ENCODE measurements around the gene FAM89A.

Gene FAM89A

DNA sequence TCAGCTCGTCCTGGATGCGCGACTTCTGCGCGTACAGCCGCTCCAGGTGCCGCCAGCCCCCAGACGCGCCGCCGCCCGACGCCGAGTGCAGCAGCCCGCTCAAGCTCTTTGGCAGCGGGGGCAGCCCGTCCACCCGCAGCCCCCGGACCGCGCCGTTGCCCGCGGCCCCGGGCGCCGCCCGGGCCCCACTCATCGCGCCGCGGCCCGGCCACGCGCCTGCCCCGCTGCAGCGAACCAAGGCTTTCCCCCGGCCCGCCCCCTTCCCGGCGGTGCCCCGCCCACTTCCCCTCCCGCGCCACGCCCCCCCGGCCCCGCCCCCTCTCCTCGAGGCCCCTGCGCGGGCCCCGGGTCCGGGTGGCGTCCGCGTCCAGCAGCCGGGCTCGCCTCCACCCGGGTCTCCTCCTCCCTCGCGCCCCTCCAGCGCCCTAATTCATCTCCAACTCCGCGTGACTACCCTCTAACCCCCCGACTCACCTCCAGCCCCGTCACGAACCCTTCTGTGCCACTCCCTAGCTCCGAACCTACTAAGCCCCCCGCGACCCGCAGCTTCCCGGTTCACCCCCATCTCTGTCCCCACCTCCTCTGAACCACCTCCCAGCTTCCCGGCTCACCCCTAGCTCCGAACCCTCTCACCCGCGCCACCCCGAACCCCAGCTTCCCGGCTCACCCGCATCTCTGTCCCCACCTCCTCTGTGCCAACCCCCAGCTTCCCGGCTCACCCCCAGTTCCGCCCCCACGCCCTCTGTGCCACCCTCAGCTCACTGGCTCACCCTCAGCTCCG is at the start of gene FAM89A:
FAM89A (minus strand) TSS at position 236 of the 781 bp plus-strand sequence; CDS start at position 193, 43 bp downstream.
- peak; percentile 85 for DNase-seq

DNA sequence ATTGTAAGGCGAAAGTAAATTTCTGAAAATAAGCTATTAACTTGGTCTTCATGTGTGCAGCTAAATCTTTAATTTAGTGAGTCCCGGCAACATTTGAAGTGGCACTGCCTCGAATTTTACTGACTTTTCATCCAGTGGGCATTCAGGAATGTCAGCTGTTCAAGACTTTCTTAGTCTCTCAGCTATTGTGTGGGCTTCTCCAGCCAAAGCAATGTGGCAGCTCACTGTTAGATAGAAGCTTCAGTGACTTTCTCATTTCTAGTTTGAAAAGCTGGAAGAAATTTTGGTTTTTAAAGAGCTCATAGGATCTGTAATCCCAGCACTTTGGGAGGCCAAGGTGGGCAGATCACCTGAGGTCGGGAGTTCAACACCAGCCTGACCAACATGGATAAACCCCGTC is 44.3 kb upstream of the FAM89A start:
- no peak for DNase-seq

DNA sequence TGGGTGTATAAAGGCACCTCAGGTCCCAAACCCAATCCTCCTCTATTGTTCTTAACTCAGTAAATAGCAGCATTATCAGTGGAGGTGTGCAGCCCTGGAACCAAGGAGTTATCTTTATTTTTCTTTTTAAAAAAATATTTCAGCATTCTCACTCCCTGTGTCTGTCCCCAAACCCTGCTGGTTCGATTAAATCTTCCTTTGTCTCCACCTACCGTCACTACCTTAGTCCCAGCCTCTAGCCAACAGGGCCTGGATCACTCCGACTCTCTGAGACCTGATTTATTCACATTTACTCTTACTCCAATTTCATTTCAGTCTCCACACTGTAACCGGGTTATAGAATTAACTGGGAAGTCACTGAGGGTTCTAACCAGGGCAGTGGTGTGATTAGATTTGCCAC is 39.1 kb upstream of the FAM89A start:
- DNase-seq = no peak

DNA sequence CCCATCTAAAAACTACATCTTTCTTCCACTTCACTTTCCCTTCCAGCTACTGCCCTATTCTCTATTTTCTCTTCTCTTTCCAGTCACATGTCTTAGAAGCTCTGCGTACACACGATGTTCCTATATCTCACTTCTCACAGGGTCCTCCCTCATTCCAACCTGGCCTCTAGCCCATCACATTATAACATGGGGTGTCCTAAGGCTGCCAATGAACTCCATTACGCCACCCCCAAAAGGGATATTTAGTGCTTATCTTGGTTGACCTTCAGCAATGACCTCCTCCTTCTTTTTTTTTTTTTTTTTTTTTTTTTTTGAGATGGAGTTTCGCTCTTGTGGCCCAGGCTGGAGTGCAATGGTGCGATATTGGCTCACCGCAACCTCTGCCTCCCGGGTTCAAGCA is 38.2 kb upstream of the FAM89A start:
- DNase-seq = no peak

DNA sequence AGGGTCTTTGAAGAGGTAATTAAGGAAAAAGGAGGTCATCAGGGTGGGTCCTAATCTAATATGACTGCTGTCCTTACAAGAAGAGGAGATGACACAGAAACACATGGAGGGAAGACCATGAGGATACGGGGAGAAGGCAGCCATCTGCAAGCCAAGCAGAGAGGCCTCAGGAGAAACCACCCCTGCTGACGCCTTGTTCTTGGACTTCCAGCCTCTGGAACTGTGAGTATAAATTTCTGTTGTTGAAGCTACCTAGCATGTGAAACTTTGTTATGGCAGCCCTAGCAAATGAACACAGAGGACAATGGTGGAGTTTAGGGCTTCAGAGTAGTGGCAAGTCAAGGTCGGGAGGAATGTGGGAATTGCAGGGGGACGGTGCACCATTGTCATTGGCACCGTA is 36.7 kb upstream of the FAM89A start:
- DNase-seq = no peak

DNA sequence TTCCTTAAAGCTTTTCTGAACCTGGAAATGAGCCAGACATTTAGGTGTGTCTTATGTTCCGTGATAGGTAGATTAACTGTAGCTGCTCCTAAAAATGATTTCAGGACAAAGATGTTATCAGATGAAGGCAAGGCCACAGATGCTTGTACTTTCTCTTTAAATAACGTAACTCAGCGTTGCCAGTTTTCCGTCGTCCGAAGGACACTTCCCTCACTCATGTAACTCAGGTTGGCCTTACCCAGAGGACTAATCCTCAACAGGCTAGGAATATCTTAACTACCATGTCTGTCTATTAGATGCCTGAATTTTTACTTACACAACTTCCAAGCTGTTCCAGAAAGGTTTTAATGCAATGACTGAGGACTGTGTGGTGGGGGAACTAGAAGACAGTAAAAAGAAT is 35.4 kb upstream of the FAM89A start:
- no peak for DNase-seq

DNA sequence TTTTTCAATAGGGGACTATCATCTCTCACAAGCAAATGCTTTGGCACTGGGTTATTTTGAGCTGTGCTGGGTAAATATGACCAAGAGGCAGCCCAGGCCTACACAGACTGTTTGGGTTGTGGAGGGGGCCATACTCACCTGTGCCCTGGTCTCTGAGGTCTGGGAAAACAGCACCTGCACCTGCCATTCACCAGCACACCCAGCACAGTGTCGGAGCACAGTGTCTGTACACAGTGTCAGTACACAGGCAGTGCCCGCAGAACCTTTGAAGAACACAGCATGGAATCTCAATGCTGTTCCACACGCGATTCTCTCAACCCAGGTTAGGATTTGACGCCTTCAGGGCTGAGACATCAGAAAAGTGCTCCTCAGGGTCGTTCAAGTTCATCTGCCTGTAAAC is 35.0 kb upstream of the FAM89A start:
- no peak for DNase-seq

DNA sequence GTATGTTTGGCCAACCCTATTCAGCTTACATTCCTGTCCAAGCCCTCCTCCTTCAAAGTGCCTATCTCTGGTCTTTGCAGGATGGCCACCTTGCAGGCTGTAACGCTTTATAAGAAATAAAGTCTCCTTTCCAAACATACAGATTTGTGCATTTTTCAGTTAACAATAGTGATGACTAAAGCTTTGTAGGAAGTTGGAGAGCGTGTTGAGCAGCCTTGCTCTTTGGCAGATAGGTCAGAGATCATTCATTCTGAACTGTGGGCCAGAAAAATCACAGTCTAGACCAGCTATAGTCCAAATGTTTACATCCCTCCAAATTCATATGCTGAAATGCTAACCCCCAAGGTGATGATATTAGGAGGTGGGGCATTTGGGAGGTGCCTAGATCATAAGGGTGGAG is 34.0 kb upstream of the FAM89A start:
- no peak for DNase-seq

DNA sequence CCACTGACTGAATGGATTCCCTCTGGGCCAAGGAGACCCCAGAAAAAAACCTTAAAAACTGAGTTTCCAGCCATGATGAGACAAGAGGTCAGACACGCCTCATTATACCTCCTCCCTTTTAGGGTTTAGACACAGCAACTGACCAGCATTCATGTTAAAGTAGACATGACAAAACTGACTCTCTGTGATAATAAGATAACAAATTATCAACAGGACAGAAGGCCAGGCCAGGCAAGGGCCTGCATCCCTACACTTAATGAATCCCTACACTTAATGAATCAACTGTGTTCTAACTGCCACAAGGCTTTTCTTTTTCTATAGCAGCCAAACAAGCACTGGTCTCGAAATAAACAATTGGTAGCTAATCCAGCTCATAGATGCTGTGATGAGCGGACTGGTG is 33.3 kb upstream of the FAM89A start:
- no peak for DNase-seq

DNA sequence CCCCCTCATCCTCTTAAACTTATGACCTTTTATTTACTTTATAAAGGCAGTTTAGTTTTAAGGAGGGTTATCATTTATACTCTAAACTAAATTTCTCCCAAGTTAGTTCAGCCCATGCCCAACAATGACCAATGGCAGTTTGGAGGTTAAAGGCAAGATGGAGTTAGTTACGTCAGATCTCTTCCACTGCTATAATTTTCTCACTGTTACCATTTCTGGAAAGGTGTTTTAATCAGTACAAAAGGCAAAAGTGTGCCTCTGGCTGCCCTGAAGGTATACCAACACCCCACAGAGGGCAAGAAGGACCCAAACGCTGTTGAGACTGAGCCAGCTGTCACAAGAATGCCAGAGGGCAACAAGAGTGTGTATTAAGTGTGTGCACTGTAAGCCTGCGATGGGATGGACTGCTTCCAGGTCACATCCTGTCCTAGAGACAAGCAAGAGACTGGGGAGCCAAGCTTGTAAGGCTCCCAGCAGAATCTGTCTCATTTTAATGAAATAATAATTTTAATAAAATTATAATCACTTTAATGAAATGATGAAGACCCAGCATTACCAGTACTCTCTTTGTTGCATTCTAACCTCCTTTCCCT is 32.5 kb upstream of the FAM89A start:
- DNase-seq = no peak

DNA sequence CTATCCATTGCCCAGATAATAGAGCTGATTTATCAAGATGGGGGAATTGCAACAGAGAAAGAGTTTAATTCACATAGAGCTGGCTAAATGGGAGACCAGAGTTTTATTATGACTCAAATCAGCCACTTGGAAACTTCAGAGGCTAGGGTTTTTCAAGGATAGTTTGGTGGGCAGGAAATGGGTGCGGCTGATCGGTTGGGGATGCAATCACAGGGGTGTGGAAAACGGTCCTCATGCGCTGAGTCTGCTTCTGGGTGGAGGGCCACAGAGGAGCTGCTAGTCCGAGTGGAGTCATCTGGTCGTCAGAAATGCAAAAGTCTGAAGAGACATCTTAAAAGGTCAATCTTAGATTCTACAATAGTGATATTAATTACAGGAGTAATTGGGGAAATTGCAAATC is 32.0 kb upstream of the FAM89A start:
- DNase-seq = no peak

DNA sequence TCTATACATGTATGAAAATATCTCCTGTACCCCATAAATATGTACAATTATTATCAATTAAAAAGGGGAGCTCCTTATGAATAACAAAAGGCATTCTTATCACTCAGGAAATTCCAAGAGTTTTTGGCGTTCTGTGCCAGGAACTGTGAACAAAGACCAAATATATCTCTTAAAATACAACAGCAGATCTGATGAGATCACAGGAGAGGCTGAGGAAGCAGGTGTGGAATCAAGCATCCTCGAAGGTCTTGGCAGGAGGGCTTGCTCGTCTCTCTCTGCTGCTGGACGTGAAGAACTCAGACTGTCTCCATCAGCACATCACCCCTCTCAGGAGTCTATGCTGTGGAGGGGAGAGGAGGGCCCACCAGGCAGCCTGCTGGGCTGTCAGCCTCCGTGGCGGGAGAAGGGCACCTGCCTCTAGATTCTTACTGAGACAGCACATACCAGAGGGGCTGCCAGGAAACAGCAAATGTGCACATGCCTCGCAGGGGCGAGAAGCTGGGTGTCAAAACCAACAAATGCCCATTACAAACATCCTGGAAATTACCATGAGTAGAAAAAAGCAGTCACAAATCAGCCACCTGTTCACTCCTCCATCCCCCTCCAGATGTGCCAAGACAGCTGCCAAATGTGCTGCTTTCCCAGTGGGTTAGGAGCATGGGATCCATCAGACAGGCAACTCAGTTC is 30.8 kb upstream of the FAM89A start:
- no peak for DNase-seq

DNA sequence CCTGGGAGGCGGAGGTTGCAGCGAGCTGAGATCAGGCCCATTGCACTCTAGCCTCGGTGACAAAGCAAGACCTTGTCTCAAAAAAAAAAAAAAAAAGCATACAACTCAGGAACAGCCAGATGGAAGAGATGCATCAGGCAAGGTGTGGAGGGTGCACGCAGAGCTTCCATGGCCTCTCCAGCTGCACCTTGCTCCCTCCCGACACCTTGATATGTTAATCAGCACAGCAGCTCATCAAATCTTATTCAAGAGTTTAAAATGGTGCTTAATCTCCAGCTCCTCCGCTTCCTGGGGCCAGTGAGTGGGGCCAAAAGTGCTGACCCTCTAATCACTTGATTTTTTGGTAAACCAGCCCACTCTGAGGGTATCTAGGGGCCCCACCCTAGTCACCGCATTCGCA is 29.3 kb upstream of the FAM89A start:
- DNase-seq = no peak

DNA sequence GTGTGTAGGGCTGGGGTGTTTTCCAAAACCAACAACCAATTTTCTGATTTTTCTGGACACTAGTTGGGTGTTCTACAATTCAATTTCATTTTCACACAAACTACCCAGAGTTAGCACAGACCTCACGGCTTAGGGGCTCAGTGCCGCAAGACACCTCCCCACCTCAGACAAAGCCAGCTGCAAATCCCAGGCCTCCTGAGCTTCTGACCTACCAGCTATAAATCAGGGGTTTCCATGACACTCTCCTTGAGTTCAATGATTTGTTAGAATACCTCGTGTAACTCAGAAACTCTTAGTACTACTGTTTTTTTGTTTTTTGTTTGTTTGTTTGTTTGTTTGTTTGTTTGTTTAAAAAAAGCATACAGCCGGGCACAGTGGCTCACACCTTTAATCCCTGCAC is 28.7 kb upstream of the FAM89A start:
- DNase-seq = no peak

DNA sequence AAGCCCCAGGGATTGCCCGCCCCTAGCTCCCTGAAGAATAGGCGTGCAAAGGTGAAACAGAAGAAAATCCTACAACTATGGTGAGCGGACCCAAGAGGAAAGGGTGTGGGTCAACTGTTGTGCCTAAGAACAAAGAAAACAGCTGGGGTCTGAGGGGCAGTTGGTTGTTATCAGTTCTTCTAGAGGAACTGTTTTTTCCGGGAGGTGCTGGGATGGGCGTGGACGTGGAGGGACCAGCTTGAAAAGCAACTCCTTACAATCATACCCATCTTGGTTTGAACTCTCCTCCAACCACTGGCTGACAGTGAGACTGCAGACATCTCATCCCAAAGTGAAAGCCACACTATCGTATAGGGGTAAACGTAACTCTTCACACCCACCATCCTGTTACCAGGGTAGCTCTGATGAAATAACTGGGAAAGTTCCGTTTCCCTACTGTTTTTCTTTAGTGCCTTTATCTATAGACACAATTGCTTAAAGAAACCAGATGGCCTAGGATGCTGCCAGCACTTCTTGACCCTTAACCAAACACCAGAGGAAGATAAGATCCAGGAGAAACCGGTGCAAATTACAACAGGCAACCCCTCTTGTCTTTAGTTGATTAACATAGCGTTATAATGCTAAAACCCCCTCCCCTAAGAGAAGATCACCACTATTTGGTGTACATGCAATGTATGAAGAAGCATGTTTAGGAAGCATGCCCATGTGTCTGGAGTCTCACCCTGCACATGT is 25.6 kb upstream of the FAM89A start:
- no peak for DNase-seq

DNA sequence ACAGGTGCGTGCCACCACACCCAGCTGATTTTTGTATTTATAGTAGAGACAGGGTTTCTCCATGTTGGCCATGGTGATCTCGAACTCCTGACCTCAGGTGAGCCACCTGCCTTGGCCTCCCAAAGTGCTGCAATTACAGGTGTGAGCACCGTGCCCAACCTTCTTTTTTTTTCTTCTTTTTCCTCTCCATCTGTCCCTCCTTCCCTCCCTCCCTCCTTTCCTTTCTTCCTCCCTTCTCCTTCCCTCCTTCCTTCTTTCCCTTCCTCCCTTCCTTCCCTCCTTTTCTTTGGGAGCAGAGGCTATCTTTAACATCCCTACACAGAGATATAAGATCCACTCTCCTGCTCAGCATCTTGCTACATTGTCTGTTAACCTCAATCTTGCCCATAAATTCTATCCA is 24.4 kb upstream of the FAM89A start:
- no peak for DNase-seq

DNA sequence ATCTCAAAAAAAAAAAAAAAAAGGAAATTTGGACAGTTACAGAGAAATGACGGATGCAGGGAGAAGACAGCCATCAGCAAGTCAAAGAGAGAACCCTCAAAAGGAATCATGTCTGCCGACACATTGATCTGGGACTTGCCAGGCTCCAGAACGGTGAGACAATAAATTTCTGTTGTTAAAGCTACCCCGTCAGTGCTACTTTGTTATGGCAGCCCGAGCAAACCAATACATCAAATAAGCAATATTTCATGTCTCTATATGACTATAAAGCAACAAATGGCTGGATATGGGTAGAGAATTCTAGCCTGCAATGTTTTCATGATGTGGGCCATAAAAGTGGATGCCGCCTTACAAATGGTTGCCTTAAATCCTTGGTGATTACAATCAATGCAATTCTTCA is 23.3 kb upstream of the FAM89A start:
- no peak for DNase-seq

DNA sequence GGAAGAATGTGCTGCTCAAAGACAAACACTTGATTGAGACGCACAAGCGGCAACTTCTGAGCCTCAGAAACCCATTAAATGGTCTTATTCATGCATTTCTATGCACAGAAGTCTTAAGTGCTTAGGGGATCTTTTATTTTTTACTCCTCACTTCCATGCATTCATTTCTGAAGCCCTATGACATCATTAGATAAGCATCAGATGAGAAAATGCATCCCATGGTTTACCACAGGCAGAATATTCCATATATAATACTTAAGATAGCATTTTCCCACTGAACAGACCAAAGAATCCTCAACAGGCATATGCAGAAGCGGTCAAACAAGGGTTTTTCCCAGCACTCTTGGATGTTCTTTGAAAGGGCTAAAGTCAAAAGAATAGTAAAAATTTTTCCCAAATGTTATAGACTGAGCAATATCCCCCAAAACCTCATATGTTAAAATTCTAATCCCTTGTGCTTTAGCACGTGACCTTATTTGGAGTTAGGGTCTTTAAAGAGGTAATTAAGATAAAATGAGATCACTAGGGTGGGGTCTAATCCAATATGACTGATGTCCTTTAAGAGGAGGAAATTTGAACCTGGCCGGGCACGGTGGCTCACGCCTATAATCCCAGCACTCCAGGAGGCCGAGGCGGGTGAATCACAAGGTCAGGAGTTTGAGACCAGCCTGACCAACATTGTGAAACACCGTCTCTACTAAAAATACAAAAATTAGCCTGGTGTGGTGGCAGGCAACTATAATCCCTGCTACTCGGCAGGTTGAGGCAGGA is 22.6 kb upstream of the FAM89A start:
- DNase-seq = no peak

DNA sequence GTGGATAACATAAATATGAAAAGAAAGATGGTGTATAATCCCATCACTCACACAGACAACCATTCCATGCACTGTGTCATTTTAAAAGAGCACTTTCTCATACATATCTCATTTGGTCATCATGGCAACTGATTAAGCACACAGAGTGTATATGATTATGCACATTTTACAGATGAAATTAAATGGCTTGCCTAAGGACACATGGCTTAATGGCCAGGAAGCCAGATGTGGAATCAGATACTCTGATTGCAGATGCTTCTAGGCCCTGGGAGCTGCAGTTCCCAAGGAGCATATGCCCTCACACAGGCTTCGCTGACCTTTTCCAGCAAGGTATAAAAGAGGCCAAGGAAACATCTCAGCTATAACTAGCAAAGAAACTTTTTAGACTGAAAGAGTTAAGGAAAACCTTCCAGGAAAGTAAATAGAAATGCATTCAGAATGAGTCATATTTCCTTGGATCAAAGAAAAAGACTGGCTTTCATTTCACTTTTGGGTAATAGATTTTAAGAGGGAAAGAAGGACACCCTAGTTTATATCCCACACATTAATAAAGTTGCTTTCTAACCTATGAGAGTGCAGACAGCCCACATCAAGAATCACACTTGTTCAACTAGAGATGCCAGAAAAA is 19.6 kb upstream of the FAM89A start:
- no peak for DNase-seq

DNA sequence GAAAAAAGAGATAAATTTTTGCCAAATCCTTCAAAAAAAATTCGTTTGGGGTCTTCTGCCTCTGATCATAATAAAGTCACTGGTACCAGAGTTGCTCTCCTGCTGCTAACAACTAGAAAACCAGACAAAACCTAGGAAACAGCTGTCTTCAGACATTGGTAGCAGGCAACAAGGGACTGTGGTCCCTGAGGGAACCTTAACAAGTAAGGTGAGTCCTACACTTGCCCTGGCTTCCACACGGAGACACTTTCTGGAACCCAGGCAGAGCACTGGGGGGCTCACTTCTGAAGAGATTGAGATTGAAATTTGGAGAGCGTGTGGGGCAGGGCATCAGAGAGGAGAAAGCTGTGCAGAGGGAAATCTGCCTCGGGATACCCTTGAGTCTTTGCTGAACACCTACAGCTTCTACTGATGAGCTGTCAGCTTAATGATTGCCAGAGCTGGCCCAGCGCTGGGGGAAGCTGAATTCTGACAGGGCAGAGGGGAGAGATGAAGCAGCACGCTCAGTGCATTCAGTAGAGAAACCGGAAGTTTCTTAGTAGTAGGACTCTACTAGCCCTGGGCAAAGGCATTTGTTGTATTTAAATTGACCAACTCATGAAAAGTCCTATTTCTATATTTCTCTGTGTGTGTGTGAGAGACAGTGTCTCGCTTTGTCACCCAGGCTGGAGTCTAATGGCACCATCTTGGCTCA is 18.5 kb upstream of the FAM89A start:
- no peak for DNase-seq

DNA sequence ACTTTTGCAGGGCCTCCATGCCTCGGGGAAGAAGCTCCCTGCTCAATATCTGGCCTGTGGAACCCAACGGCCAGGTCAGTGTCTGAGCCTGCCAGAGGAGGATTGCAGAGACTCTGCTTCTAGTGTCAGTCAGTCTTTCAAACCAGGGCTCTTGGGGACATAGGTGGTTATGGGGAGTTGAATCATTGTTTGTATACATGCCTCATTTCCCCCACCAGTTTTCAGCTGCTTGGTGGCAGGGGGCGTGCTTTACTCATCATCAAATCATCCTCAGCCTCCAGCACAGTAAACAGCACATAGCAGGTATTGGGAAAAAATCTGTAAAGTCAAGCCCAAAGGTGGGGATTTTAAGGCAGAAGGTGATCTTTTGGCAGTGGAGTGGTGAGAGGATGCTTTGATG is 17.4 kb upstream of the FAM89A start:
- DNase-seq = no peak

DNA sequence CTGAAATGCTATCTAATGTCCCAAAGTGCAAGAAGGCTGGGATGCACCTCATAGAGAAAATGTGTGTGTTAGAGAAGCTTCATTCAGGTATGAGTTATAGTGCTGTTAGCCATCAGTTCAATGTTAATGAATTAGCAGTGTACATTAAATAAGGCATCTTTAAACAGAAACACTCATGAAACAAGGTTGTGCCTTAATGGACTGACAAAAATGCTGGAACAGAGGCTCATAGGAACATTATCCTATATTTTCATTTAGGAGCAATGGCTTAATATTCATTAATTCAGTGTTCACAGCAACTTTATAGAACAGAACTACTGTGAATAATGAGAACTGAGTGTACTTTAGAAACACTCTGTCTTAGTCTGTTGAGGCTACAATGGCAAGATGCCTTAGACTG is 15.2 kb upstream of the FAM89A start:
- no peak for DNase-seq

Data from CD4-positive, alpha-beta T cell treated with Interleukin-6 for 4 hours (primary cell).